Fibroblast of lung (primary cell): ENCODE measurements around the gene ARID4A.

Source experiments
- EZH2 ChIP-seq: IDR thresholded peaks from 2 replicates; pipeline ENCODE4 v1.5.1; 2012; ENCODE audit warnings: low read length, control low read depth, mild to moderate bottlenecking; ENCODE audit errors: missing control alignments
- TF ChIP-seq, protein P1 (sequence below), 2 donors: IDR thresholded peaks in 1 of 2; conservative IDR thresholded peaks in 1 of 2; 1 replicate in 1 of 2; 2 replicates in 1 of 2; pipeline ENCODE4 v1.5.1; 2011 to 2012; ENCODE audit warnings: low read length in 2 of 2, control low read depth in 1 of 2, inconsistent platforms in 1 of 2, low read depth in 1 of 2, mild to moderate bottlenecking in 1 of 2

GRCh38 chr14:58415636-58416547 lies 117.5 kb downstream of the ARID4A start:
- TF ChIP-seq, protein P1, sequence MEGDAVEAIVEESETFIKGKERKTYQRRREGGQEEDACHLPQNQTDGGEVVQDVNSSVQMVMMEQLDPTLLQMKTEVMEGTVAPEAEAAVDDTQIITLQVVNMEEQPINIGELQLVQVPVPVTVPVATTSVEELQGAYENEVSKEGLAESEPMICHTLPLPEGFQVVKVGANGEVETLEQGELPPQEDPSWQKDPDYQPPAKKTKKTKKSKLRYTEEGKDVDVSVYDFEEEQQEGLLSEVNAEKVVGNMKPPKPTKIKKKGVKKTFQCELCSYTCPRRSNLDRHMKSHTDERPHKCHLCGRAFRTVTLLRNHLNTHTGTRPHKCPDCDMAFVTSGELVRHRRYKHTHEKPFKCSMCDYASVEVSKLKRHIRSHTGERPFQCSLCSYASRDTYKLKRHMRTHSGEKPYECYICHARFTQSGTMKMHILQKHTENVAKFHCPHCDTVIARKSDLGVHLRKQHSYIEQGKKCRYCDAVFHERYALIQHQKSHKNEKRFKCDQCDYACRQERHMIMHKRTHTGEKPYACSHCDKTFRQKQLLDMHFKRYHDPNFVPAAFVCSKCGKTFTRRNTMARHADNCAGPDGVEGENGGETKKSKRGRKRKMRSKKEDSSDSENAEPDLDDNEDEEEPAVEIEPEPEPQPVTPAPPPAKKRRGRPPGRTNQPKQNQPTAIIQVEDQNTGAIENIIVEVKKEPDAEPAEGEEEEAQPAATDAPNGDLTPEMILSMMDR (conservative IDR thresholded peaks at IDR 0.05 in 1 of 2, IDR thresholded peaks at IDR 0.05 in 1 of 2; ENCODE audit: low read depth in 1 of 2, low read length in 2 of 2): no peak
- TF ChIP-seq EZH2: no peak
